Nephron (organoid): ENCODE measurements around the gene GGA1.

Experiments used
- H3K27ac Mint-ChIP-seq, 3 experiments: 2 replicates each; pipeline ENCODE4 v1.8.0; 2020; ENCODE audit warnings: mixed read lengths in 3 of 3, mild to moderate bottlenecking in 2 of 3, moderate library complexity in 1 of 3
- H3K27me3 Mint-ChIP-seq: 2 replicates; pipeline ENCODE4 v1.8.0; 2021; ENCODE audit warnings: low read depth, mild to moderate bottlenecking, moderate library complexity, mixed read lengths
- H3K36me3 Mint-ChIP-seq: 2 replicates; pipeline ENCODE4 v1.8.0; 2020; ENCODE audit warnings: low read depth, mixed read lengths
- H3K4me1 Mint-ChIP-seq: 2 replicates; pipeline ENCODE4 v1.8.0; 2020; ENCODE audit warnings: mixed read lengths
- H3K4me3 Mint-ChIP-seq, 3 experiments: 2 replicates each; pipeline ENCODE4 v1.8.0; 2020; ENCODE audit warnings: mild to moderate bottlenecking in 3 of 3, mixed read lengths in 3 of 3, moderate library complexity in 2 of 3
- H3K9me3 Mint-ChIP-seq: 2 replicates; pipeline ENCODE4 v1.8.0; 2020; ENCODE audit warnings: mixed read lengths
- TF ChIP-seq, protein P1 (sequence below), 3 experiments: fragments of 200-600 bp; sonication (generic); IDR thresholded peaks; one replicate each; pipeline ENCODE4 v1.5.0; 2021; ENCODE audit warnings: antibody characterized with exemption in 3 of 3; ENCODE audit not compliant: unreplicated experiment in 3 of 3

GGA1 gene

DNA sequence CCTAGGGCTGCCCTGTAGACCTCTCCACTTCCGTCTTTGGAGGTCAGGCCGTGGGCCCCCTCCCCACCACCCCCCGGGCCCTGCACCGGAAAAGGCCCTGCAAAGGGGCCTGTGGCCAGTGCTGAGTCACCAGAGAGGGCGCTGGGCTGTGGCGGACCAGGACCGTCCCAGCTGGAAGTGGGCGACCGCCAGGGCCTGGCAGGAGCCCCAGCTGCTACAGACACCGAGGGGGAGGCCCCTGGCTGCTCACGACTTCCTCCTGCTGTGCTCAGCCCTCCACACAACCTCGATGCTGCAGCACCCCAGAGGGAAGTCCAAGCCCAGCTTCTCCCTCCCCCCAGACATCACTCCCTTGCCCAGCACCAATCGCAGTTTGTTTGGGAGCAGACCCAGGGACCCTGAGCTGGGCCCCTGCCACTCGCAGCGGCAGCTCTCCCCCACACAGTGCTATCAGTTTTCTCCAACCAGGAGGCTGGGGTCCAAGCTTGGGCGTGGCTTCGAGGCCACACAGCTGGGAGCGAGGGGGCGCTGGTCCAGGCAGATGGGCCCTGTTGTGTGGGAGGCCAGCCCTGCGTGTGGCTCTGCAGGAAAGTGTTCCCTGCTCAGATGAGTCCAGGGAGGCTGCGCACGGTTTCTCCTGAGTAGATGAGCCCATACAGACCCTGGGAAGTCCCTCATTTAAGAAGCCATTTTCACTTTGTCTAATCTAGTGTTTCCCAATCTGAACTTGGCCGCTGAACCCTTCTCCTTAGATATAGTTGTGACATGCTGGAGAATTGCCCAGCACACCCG, 25.2 kb downstream of the GGA1 start:
- H3K36me3 Mint-ChIP-seq: no peaks in the 10 kb centered on the region
- TF ChIP-seq, protein P1, sequence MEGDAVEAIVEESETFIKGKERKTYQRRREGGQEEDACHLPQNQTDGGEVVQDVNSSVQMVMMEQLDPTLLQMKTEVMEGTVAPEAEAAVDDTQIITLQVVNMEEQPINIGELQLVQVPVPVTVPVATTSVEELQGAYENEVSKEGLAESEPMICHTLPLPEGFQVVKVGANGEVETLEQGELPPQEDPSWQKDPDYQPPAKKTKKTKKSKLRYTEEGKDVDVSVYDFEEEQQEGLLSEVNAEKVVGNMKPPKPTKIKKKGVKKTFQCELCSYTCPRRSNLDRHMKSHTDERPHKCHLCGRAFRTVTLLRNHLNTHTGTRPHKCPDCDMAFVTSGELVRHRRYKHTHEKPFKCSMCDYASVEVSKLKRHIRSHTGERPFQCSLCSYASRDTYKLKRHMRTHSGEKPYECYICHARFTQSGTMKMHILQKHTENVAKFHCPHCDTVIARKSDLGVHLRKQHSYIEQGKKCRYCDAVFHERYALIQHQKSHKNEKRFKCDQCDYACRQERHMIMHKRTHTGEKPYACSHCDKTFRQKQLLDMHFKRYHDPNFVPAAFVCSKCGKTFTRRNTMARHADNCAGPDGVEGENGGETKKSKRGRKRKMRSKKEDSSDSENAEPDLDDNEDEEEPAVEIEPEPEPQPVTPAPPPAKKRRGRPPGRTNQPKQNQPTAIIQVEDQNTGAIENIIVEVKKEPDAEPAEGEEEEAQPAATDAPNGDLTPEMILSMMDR (IDR thresholded peaks at IDR 0.05; ENCODE audit: unreplicated experiment in 3 of 3): peak in 1 of 3 experiments; percentile 22
- H3K27ac Mint-ChIP-seq: peak overlapping the region; percentile 99 to 100 (median 99)

DNA sequence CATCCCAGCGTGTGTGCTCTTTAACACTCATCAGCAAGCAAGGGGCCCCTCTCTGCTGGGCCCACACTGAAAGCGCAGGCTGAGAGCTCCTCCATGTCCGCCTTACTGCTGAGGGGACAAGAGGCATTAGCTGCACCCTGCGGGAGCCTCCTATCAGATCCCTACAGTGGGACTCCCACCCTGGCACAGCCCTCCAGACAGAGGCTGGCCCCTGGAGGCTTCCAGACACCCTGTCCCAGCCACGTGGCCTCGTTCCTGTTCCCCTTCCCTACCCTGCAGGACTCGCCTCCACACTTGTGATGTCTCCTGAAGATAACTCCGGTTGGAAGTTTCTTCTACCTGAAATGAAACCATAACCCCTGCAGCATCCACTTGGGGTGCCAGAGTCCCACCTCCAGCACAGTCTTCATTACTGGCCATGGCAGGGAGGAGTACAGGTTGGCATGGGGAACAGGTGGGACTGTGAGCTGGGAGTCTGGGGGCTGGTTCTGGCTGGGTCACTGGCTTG, 25.8 kb downstream of the GGA1 start:
- Mint-ChIP-seq H3K9me3 (no peaks in the 10 kb centered on the region), H3K36me3 (no peaks in the 10 kb centered on the region), H3K4me3 (peak overlapping the region; percentile 64 to 76 (median 69)), H3K27ac (peak overlapping the region; percentile 99 to 100 (median 99)), H3K4me1 (peaks cover 56% of the 10 kb centered on the region), H3K27me3 (no peaks in the 10 kb centered on the region)
- TF ChIP-seq, protein P1 (IDR thresholded peaks at IDR 0.05; ENCODE audit: unreplicated experiment in 3 of 3): peak in 2 of 3 experiments; percentile 2 to 9

More for the DNA sequence above, 25.2 kb downstream of the GGA1 start:
- peaks cover 55% of the 10 kb centered on the region for H3K4me1 Mint-ChIP-seq
- H3K9me3 Mint-ChIP-seq: no peaks in the 10 kb centered on the region
- peak overlapping the region; percentile 64 to 76 (median 72) for H3K4me3 Mint-ChIP-seq
- H3K27me3 Mint-ChIP-seq: no peaks in the 10 kb centered on the region

DNA sequence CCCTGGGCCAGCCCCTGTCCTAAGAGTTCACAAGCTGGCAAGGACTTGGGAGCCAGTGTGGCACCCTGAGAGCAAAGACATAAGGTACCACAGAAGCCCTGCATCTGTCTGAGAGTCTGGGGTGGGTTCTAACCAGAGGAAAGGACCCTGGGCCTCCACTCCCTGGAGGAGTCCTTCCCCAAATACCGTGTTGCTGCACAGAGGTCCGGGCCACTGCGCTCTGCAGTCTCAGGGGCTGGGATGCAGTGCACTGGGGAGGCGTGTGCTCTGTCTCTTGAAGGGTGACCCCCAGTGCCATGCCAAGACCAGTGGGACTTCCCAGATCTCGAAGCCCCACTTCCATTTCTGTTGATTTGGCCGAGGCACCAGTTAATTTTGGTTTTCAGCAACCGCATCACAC, 26.5 kb downstream of the GGA1 start:
- Mint-ChIP-seq H3K4me3 (no peak overlapping the region), H3K27ac (peak overlapping the region; percentile 99 to 100 (median 99)), H3K27me3 (no peaks in the 10 kb centered on the region), H3K9me3 (no peaks in the 10 kb centered on the region), H3K4me1 (peaks cover 56% of the 10 kb centered on the region), H3K36me3 (no peaks in the 10 kb centered on the region)
- TF ChIP-seq, protein P1 (IDR thresholded peaks at IDR 0.05; ENCODE audit: unreplicated experiment in 3 of 3): no peak

DNA sequence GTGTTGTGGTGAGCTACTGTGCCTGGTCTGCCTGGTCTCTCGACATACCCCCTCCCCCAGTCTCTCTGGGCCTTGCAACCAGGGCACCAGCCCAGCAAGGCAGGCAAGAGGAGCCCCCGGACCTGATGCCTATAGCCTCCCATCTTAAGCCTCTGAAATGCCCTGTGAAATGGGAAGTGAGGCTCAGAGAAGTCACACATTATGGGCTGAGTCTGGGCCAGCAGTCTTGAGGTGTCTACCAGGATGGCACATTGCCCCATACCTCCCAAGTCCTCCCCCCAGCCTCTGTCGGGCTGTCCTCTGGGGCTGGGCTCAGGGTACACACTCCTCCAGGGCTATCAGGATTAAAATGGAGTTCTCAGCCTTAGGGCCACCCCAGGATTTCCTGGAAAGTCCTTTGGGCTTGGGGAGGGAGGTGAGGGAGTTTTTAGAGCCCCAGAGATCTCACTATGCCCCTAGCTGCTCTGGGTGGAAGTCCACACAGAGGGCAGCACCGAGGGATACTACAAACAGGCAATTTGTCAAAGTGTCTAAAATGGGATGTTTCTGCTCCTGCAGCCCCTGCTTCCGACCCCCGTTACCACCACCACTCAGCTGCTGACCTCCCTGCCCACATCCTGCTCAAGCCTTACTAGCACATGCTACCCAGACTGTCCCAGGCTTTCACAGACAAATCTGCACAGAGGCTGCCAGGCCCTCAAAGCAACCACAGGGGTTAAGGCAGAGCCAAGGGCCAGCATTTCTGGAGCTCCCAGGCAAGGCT, 27.7 kb downstream of the GGA1 start:
- no peaks in the 10 kb centered on the region for H3K9me3 Mint-ChIP-seq
- peaks cover 52% of the 10 kb centered on the region for H3K4me1 Mint-ChIP-seq
- TF ChIP-seq, protein P1 (IDR thresholded peaks at IDR 0.05; ENCODE audit: unreplicated experiment in 3 of 3): peak in 2 of 3 experiments; percentile 8 to 14
- no peaks in the 10 kb centered on the region for H3K36me3 Mint-ChIP-seq
- no peaks in the 10 kb centered on the region for H3K27me3 Mint-ChIP-seq
- H3K4me3 Mint-ChIP-seq: peak overlapping the region; percentile 49 to 67 (median 56)
- H3K27ac Mint-ChIP-seq: peak overlapping the region; percentile 93 to 100 (median 99)

DNA sequence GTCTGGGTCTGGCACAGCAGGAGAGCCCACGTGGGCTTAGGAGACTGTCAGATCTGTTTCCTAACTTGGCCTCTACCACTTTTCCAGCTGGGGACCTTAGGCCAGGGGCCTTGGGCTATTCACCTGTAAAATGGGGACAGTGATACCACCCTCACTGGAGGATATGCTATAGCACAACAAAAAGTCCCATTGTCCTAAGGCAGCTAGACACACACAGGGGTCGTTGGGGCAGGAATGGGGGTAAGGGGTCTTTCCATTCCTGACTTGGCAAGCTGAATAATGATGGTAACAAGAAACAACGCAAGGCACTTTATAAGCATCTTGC, 28.3 kb downstream of the GGA1 start:
- Mint-ChIP-seq H3K36me3 (no peaks in the 10 kb centered on the region), H3K9me3 (no peaks in the 10 kb centered on the region), H3K27ac (peak overlapping the region; percentile 93 to 100 (median 99)), H3K27me3 (no peaks in the 10 kb centered on the region), H3K4me1 (peaks cover 48% of the 10 kb centered on the region), H3K4me3 (peak overlapping the region in 2 of 3 experiments; percentile 49 to 73)
- TF ChIP-seq, protein P1 (IDR thresholded peaks at IDR 0.05; ENCODE audit: unreplicated experiment in 3 of 3): no peak
